PC-9 (cell line): ENCODE results near the gene LY86. TPM values are rescaled to one million over a fixed set of nuclear protein-coding genes. Genes with fewer than 3 reads are reported as not detected.

ENCODE experiments used
- BruUV-seq: library from RNA; stranded (reverse); fragments of 400-500 nt; replicated peaks from 2 replicates; lab custom pipeline; 2021; lab: Mats Ljungman, UMichigan
- CTCF ChIA-PET: fragments of 300-600 bp; sonication (Branson Sonifier 250); formaldehyde crosslinking; loops from one replicate; lab custom pipeline; 2022; ENCODE audit warnings: antibody characterized with exemption; lab: Charles Lee
- POLR2A ChIA-PET: fragments of 300-600 bp; sonication (Branson Sonifier 250); formaldehyde crosslinking; loops from one replicate; lab custom pipeline; 2022; ENCODE audit warnings: antibody characterized with exemption; ENCODE audit not compliant: unreplicated experiment; lab: Charles Lee
- DNase-seq, 2 experiments: peaks; one replicate each; pipeline versions ENCODE4 v3.0.0 to v3.0.0-alpha.2; 2015 to 2022; ENCODE audit warnings: mixed read lengths in 1 of 2
- H2AFZ ChIP-seq: fragments of 200-600 bp; sonication (generic); 2 replicates; pipeline ENCODE4 v1.8.1; 2017; ENCODE audit warnings: antibody characterized with exemption
- H3F3A ChIP-seq: fragments of 200-600 bp; sonication (generic); 2 replicates; pipeline ENCODE4 v1.8.1; 2017; ENCODE audit warnings: antibody characterized with exemption, mild to moderate bottlenecking, low read depth; ENCODE audit not compliant: insufficient read depth
- H3K27ac ChIP-seq: fragments of 200-600 bp; sonication (generic); 2 replicates; pipeline ENCODE4 v1.6.1; 2016; ENCODE audit warnings: mixed run types
- H3K27me3 ChIP-seq: fragments of 200-600 bp; sonication (generic); 2 replicates; pipeline ENCODE4 v1.6.1; 2016; ENCODE audit warnings: low read depth, mixed run types; ENCODE audit not compliant: insufficient read depth
- H3K36me3 ChIP-seq: fragments of 200-600 bp; sonication (generic); 2 replicates; pipeline ENCODE4 v1.6.1; 2016; ENCODE audit warnings: low read depth, mixed run types
- H3K4me1 ChIP-seq: fragments of 200-600 bp; sonication (generic); replicated peaks from 2 replicates; pipeline ENCODE4 v1.6.1; 2016; ENCODE audit warnings: mixed run types; ENCODE audit not compliant: insufficient read depth
- H3K4me2 ChIP-seq: fragments of 200-600 bp; sonication (generic); 2 replicates; pipeline ENCODE4 v1.6.1; 2017; ENCODE audit warnings: mixed run types
- H3K4me3 ChIP-seq: fragments of 200-600 bp; sonication (generic); 2 replicates; pipeline ENCODE4 v1.6.1; 2016; ENCODE audit warnings: mixed run types
- H3K79me2 ChIP-seq: fragments of 200-600 bp; sonication (generic); 2 replicates; pipeline ENCODE4 v1.6.1; 2017; ENCODE audit warnings: low read depth, mixed run types
- H3K9me2 ChIP-seq: fragments of 200-600 bp; sonication (generic); 2 replicates; pipeline ENCODE4 v1.8.1; 2017; ENCODE audit warnings: mild to moderate bottlenecking; ENCODE audit not compliant: insufficient read depth
- H3K9me3 ChIP-seq: fragments of 200-600 bp; sonication (generic); 2 replicates; pipeline ENCODE4 v1.8.1; 2016; ENCODE audit warnings: low read depth; ENCODE audit not compliant: insufficient read depth
- H4K20me1 ChIP-seq: fragments of 200-600 bp; sonication (generic); 2 replicates; pipeline ENCODE4 v1.8.1; 2017; ENCODE audit not compliant: insufficient read depth
- CTCF ChIP-seq: fragments of 200-600 bp; sonication (generic); conservative IDR thresholded peaks from 2 replicates; pipeline ENCODE4 v1.6.1; 2017; ENCODE audit warnings: mixed run types, antibody characterized with exemption, mild to moderate bottlenecking, moderate library complexity
- EZH2 ChIP-seq: fragments of 200-600 bp; sonication (generic); IDR thresholded peaks from 2 replicates; pipeline ENCODE4 v1.8.0; 2017; ENCODE audit warnings: antibody characterized with exemption, low read depth
- intact Hi-C: fragments of 100-400 bp; cut with micrococcal nuclease; formaldehyde crosslinking; loops from one replicate; pipeline ENCODE4 v1.10.0; 2022; ENCODE audit not compliant: unreplicated experiment
- total RNA-seq: library from RNA; stranded (reverse); gene quantifications from 2 replicates; pipeline ENCODE4 v1.2.3, GENCODE V29; 2021

The LY86 gene
- total RNA-seq, 1 experiment from 2014 or later = not detected

GRCh38 chr6:6590530-6590929 is 2.0 kb downstream of the LY86 start:
- POLR2A ChIA-PET = no interaction called here
- intact Hi-C loops = no loop called here
- Histone ChIP-seq H3F3A (no peaks in the 10 kb centered on the region), H3K9me3 (no peaks in the 10 kb centered on the region), H3K9me2 (no peaks in the 10 kb centered on the region), H3K4me1 (no peaks in the 10 kb centered on the region), H4K20me1 (no peaks in the 10 kb centered on the region), H3K36me3 (no peaks in the 10 kb centered on the region), H3K4me2 (no peak overlapping the region), H2AFZ (no peak overlapping the region), H3K27me3 (no peaks in the 10 kb centered on the region; the same call in 1 of the 2 replicates), H3K79me2 (no peaks in the 10 kb centered on the region), H3K27ac (no peak overlapping the region), H3K4me3 (no peak overlapping the region)
- no peak for DNase-seq
- BruUV-seq = no TSS peak
- TF ChIP-seq EZH2 = no peak
- no peak for TF ChIP-seq CTCF
- CTCF ChIA-PET = no interaction called here

GRCh38 chr6:6591778-6592465 is 3.4 kb downstream of the LY86 start:
- H3K27ac ChIP-seq = no peak overlapping the region
- ChIA-PET POLR2A (no interaction called here), CTCF (no interaction called here)
- H3F3A ChIP-seq = no peaks in the 10 kb centered on the region
- H3K4me2 ChIP-seq = no peak overlapping the region
- TF ChIP-seq CTCF (no peak), EZH2 (no peak)
- no peak for DNase-seq
- intact Hi-C loops = no loop called here
- no peak overlapping the region for H3K4me3 ChIP-seq
- no peaks in the 10 kb centered on the region for H3K9me3 ChIP-seq
- H3K9me2 ChIP-seq = no peaks in the 10 kb centered on the region
- no peaks in the 10 kb centered on the region for H3K79me2 ChIP-seq
- no peaks in the 10 kb centered on the region for H4K20me1 ChIP-seq
- H3K36me3 ChIP-seq = no peaks in the 10 kb centered on the region
- H3K27me3 ChIP-seq = no peaks in the 10 kb centered on the region; the same call in 1 of the 2 replicates
- no peak overlapping the region for H2AFZ ChIP-seq
- peaks cover 4% of the 10 kb centered on the region; the same call in 1 of the 2 replicates for H3K4me1 ChIP-seq
- no TSS peak for BruUV-seq

- BruUV-seq = no TSS peak
- Histone ChIP-seq H4K20me1 (no peaks in the 10 kb centered on the region), H3K9me3 (no peaks in the 10 kb centered on the region), H3K36me3 (no peaks in the 10 kb centered on the region), H3K27ac (no peak overlapping the region), H3K9me2 (no peaks in the 10 kb centered on the region), H2AFZ (no peak overlapping the region), H3K27me3 (no peaks in the 10 kb centered on the region; the same call in 1 of the 2 replicates), H3K79me2 (no peaks in the 10 kb centered on the region), H3K4me3 (no peak overlapping the region), H3K4me2 (no peak overlapping the region), H3F3A (no peaks in the 10 kb centered on the region), H3K4me1 (peaks cover 4% of the 10 kb centered on the region; the same call in 1 of the 2 replicates)
- no peak for TF ChIP-seq EZH2
- no peak for TF ChIP-seq CTCF
- no peak for DNase-seq
- POLR2A ChIA-PET = interaction anchor here (0.5 kb wide), 1 partner anchor 232 kb away, joined by 3 read pairs; no protein-coding TSS in a partner anchor
- intact Hi-C loops = no loop called here
- CTCF ChIA-PET = no interaction called here
Observed at GRCh38 chr6:6592826-6593475, 4.4 kb downstream of the LY86 start.
